AG04449 (cell line): ENCODE results near the gene SH3PXD2A.
"Not testable (repeated sequence)": the region's sequence is repeated elsewhere in the genome, so short reads cannot be mapped to it uniquely, and the experiment has no call there.

Experiments used
- CTCF ChIA-PET: fragments of 350-600 bp; formaldehyde crosslinking; extraction: SDS; loops from one replicate; lab custom pipeline; 2021; ENCODE audit warnings: antibody characterized with exemption; lab: Yijun Ruan, JAX
- POLR2A ChIA-PET: fragments of 400-600, 350-600 bp; formaldehyde crosslinking; extraction: SDS; loops from one replicate; lab custom pipeline; 2020; ENCODE audit warnings: antibody characterized with exemption, inconsistent platforms; lab: Yijun Ruan, JAX
- DNase-seq: peaks from one replicate; pipeline ENCODE4 v3.0.0-alpha.2; 2010; ENCODE audit warnings: low read depth, low spot score
- H3K4me3 ChIP-seq: 2 replicates; pipeline ENCODE4 v1.5.1; 2011; ENCODE audit warnings: low read depth, mild to moderate bottlenecking, control low read depth, low read length
- CTCF ChIP-seq: IDR thresholded peaks from one replicate; pipeline ENCODE4 v1.5.1; 2011; ENCODE audit warnings: mild to moderate bottlenecking, moderate library complexity, low read length, control low read depth, inconsistent platforms; ENCODE audit not compliant: insufficient read depth; ENCODE audit errors: missing control alignments

SH3PXD2A gene

GRCh38 chr10:103633846-103634245, 221.5 kb downstream of the SH3PXD2A start:
- ChIA-PET POLR2A (no interaction called here), CTCF (interaction anchor here (1.1 to 5.6 kb wide), 5 partner anchors 13 to 53 kb away, joined by 3 to 29 read pairs (median 4); no protein-coding TSS in a partner anchor)
- no peak overlapping the region for H3K4me3 ChIP-seq
- TF ChIP-seq CTCF = no peak
- no peak for DNase-seq

DNA sequence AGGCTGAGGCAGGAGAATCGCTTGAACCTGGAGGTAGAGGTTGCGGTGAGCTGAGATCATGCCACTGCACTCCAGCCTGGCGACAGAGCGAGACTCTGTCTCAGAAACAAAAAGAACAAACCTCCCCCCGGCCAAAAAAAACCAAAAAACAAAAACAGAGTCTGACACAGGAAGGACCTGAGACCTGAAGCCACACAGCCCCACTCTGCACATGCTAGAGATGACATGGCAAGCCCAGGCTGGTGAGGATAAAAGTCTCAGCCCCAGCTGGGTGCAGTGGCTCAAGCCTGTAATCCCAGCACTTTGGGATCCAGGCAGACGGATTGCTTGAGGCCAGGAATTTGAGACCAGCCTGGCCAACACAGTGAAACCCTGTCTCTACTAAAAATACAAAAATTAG, 222.5 kb downstream of the SH3PXD2A start:
- ChIA-PET POLR2A (interaction anchor here (0.7 kb wide), 1 partner anchor 156 kb away, joined by 3 read pairs; no protein-coding TSS in a partner anchor), CTCF (interaction anchor here (1.1 to 1.6 kb wide), 2 partner anchors 12 to 20 kb away, joined by 3 to 4 read pairs; no protein-coding TSS in a partner anchor)
- not testable (repeated sequence) for H3K4me3 ChIP-seq, DNase-seq

DNA sequence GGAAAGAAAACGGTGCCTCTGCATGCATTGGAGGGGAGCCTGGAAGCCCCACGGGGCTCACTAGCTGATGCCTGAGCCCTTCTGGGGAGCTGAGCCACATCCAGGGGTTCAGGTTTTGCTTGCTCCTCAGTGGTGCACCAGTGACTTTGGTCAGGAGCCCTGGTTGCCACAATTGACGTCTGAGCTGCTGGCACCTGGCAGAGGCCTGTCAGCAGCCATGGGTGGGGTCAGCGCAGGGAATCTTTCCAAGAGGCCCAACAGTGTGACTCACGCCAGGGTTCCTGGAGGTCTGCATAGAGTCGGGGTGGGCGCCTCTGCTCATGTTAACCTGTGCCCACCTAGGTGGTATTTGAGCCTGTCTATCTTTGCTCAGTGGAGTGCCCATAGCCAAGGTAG, 223.1 kb downstream of the SH3PXD2A start:
- ChIA-PET CTCF (interaction anchor here (1.6 kb wide), 1 partner anchor 27 kb away, joined by 3 read pairs; no protein-coding TSS in a partner anchor), POLR2A (no interaction called here)
- no peak for DNase-seq
- TF ChIP-seq CTCF = no peak
- no peak overlapping the region for H3K4me3 ChIP-seq

GRCh38 chr10:103630156-103630555, 225.2 kb downstream of the SH3PXD2A start:
- CTCF ChIA-PET = interaction anchor here (1.3 to 1.6 kb wide), 2 partner anchors 37 to 56 kb away, joined by 3 to 4 read pairs; no protein-coding TSS in a partner anchor
- POLR2A ChIA-PET = no interaction called here
- no peak for DNase-seq
- H3K4me3 ChIP-seq = no peak overlapping the region
- no peak for TF ChIP-seq CTCF

GRCh38 chr10:103629581-103629980, 225.8 kb downstream of the SH3PXD2A start:
- no peak overlapping the region for H3K4me3 ChIP-seq
- no peak for TF ChIP-seq CTCF
- CTCF ChIA-PET = interaction anchor here (1.3 to 1.6 kb wide), 2 partner anchors 36 to 56 kb away, joined by 3 to 4 read pairs; no protein-coding TSS in a partner anchor
- no peak for DNase-seq
- POLR2A ChIA-PET = no interaction called here

DNA sequence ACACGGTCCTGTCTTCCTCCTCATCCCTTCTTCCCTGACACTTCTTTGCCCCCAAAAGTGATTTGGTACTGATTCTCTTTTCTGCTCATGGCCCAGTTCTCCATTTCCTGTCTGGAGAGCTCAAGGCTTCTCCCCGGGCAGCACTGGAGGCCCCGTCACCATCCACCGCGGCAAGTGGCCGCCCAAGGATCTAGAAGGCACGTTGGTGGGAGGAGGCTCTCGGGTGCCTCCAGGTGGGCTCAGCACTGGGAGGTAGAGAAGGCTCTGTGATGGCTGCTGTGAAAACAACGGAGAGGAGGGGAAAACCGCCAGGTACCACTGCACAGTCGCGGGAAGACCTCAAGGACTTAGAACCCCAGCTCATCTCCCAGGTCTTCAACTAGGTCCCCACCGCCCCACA, 227.5 kb downstream of the SH3PXD2A start:
- POLR2A ChIA-PET = interaction anchor here (0.7 kb wide), 1 partner anchor 13 kb away, joined by 3 read pairs; no protein-coding TSS in a partner anchor
- DNase-seq = no peak
- CTCF ChIA-PET = interaction anchor here (1.1 to 1.3 kb wide), 3 partner anchors 22 to 67 kb away, joined by 3 to 5 read pairs (median 3); no protein-coding TSS in a partner anchor
- TF ChIP-seq CTCF = no peak
- no peak overlapping the region for H3K4me3 ChIP-seq
